Frontal cortex (tissue), 4 donors: ENCODE measurements around the gene ERC2. TPM values are rescaled to one million over a fixed set of nuclear protein-coding genes. Genes with fewer than 3 reads are reported as not detected.

Experiments
- DNase-seq, 2 donors: peaks; one replicate each; pipeline ENCODE4 v3.0.0; 2012; ENCODE audit warnings: low spot score in 2 of 2
- FAIRE-seq: peaks from 2 replicates; lab custom pipeline; 2012; peaks lifted over from hg19 to GRCh38; lab: Jason Lieb, UNC
- total RNA-seq: library from RNA; depleted of rRNA; stranded (reverse); fragments of >200 nt; gene quantifications from one replicate; pipeline ENCODE4 v1.2.3, GENCODE V29; 2014
- donor health status: control.
- donor health status: control.
- donor health status: control.

The ERC2 gene
- total RNA-seq, 1 donor from 2014 or later = 77.9 TPM

DNA sequence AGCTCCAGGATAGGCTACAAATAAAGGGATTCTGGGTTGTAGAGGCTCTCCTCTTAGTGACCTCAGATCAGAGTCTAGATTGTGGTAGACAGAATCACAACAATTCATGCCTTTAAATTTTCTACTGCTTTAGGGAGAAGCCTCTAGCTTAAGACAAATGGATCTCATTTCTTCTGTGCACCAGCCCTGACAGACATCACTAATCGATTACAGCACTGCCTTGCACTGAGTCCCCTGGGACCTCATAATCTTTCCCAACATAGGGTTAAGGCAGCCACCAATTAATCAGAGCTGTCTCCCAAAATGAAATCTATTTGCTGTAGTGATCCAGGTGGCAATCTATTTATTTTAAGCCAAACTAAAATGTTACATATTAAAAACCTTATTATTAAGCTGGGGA is 544.6 kb downstream of the ERC2 start:
- no peak for DNase-seq
- FAIRE-seq = no peak

DNA sequence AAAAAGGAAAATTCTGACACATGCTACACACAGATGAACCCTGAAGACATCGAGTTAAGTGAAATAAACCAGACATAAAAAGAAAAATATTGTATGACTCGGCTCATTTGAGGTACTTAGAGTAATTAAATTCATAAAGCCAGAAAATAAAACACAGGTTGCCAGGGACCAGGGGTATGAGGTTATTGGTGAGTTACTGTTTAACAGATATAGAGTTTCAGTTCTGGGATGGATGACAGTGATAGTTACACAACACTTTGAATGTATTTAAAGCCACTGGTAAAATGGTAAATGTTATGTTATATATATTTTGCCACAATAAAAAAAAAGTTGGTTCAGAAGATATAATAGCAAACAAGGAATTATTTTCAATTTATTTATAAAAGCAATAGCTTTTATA is 545.1 kb downstream of the ERC2 start:
- DNase-seq = no peak
- FAIRE-seq = no peak

DNA sequence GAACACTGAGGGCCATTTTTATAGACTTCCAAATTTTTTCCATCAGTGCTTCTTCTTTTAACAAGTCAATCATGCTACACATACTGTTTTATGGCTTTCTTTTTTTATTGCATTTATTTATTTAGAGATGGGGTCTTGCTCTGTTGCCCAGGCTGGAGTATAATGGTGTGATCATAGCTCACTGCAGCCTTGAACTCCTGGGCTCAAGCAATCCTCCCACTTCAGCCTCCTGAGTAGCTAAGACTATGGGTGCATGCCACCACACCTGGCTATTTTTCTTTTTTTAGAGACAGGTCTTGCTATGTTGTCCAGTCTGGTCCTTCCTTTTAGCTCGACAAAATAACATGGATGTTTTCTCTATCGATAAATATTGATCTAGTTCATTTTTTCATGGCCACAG is 555.4 kb downstream of the ERC2 start:
- no peak for FAIRE-seq
- no peak for DNase-seq

DNA sequence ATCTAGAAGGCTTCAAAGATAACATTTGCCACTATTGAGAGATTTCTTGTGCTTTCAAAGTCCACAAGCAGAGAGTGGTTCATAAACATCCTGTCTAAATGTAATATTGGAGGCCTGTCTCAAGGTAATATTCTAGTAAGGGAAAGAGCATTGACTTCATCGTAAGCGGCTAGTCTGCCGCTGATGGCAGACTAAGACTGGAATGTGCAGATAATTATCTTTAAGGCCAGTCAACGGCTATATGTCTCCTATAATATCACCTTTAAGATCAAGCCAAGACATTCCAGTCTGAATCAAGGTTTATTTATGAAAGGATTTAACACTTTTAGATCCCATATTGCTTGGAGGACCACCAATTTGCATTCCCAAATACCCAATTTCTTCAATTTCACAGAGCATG is 557.0 kb downstream of the ERC2 start:
- DNase-seq (no peak), FAIRE-seq (no peak)

DNA sequence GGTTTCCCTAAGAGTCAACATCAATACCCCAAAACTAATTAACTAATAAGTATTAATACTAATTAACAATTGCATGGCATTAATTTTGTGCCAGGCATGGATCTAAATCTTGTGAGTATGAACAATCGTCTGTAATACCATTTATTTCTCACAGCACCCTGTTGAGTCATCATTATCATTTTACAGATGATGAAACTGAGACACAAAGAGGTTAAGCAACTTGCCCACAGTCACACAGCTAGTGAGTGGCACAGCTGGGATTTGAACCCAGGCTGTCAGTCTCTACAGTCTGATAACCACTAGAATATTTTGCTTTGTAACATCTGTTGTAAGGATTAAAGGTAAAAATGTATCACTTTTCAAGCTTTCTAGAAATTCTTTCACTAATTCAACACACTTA is 557.7 kb downstream of the ERC2 start:
- DNase-seq (no peak), FAIRE-seq (no peak)

DNA sequence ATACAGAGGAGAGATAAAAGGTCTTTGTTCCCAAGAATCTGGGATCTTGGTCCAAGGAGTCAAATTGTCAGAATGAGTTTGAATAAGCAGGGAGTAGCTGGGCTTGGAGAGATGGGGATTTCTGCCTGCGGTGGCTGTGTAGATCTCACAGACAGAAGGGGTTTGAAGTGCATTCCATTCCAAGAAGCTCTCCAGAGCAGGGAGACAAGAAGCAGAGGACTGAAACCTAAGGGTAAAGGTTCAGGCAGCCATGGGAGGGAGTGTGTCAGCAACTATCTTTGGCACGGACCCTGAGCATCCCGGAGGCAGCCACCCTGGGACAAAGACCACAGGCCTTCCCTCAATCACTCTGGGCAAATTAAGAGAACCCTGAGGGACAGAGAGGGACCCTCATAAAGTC is 558.9 kb downstream of the ERC2 start:
- FAIRE-seq = no peak
- no peak for DNase-seq

DNA sequence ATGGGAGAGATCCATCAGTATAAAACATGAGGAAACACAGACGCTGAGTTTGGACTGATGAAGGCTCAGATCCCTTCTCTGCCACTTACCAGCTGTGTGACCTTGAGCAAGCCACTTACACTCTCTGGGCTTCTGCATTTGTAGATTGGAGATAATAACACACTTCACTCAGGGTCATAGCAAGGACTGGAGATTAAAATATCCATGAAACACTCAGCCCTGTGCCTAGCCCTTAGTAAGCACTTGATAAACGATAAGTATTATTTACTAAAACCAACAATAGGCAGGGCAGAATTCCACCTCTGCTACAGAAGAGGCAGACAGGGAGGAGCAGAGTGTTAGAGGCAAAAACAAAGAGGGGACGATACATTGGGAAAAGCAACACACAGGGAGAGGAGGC is 560.7 kb downstream of the ERC2 start:
- no peak for FAIRE-seq

DNA sequence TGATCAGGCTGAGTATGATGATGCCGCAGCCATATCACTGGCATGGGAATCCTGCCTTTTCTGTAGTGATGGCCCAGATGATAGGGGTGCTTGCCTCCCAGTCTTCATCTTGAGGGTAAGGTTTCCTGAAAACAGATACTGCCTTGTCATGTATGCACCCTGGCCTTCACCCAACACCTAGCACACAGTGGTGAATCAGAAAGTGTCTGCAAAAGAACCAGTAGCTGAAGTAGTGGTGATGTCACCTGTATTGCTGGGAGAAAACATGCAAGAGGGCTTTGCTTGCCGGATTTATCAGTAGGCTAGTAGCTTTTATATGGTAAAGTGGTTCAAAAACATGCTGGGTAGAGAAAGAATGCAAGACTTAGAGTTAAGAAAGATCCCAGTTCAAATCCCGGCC is 561.4 kb downstream of the ERC2 start:
- DNase-seq (no peak), FAIRE-seq (no peak)

More for the DNA sequence above, 560.7 kb downstream of the ERC2 start:
- no peak for DNase-seq

DNA sequence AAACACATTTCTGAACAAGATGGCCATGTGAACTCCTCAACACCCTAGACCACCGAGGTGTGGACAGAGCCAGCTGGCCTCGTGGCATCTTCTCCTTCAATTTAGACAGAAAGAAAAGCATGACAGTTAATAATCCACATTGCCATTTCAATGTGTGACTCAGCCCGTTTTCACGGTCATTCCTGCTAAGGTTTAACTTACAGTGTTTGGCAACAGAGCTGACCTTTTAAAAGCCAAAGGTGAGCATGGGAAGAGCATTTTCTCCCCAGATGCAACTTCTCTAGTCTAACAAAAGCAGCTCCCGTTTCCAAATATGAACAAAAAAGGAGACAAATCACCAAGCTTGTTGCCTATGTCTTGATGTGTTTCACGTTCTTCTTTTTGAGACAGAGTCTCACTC is 563.6 kb downstream of the ERC2 start:
- DNase-seq = no peak
- FAIRE-seq = no peak

DNA sequence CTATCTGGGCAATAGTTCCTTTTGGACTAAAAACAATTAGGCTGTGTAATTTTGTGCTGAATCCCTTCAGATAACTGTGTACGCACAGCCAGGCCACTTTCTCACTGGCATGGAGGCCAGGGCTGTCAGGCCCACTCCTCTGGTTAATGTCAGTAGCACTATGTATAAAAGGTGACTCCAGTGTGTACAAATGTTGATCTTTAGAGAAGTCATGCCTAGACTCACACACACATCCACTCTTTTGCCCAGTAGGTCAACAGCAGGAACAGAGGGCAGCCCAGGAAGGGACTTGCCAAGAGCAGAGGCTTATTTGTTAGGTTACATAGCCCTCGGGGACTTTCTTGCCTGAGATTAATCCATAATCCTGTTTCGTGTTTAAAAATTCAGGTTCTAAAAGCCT is 564.6 kb downstream of the ERC2 start:
- no peak for FAIRE-seq
- no peak for DNase-seq

DNA sequence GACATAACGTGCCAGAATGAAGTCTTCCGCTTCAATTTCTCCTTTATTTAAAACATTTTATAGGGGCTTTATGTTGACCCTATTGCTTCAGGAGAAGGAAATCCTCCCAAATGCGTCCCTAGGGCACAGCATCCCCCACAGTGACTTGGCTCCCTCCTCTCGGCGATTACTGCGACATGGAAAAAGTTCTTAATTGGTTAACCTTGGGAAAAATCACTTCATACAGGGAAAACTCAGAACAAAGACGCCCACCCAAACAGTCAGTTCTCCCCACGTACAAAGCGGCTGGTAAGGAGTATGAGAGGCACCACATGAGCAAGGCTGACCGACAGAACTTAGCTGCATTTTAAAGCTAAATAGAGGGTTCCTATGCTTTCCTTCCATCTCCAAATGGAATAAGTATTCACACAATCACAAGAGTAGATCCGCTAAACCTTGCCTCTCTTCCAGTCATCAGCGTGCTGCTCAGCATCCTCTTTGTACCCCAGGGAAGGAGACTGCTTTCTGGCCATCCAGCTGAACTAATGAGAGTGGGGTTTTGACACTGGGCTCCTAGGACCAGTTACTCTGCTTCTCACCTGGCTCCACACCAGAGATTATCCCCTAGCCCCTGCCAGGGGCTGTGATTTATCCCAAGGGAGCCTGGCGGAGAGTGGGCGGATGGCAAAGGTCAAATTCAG is 565.9 kb downstream of the ERC2 start:
- no peak for DNase-seq
- FAIRE-seq = no peak

DNA sequence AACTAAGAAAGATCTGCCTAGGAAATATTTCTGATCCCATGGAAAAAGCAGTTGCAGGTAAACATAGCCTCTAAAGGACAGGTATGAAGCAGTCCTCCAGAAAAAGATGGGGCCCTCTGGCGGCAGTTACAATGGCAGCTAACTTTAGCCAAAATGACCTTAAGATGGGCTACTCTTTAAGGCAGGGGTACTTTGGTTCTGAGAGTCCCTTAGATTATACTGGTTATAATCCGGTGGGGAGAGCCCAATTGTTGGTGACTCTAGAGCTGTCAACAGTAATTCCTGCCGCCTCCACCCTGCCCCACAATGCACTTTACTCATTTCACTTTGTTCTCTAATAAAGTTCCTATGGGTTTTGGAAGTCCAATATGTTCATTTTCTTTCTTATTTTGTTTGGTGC is 568.4 kb downstream of the ERC2 start:
- FAIRE-seq = no peak
- no peak for DNase-seq

DNA sequence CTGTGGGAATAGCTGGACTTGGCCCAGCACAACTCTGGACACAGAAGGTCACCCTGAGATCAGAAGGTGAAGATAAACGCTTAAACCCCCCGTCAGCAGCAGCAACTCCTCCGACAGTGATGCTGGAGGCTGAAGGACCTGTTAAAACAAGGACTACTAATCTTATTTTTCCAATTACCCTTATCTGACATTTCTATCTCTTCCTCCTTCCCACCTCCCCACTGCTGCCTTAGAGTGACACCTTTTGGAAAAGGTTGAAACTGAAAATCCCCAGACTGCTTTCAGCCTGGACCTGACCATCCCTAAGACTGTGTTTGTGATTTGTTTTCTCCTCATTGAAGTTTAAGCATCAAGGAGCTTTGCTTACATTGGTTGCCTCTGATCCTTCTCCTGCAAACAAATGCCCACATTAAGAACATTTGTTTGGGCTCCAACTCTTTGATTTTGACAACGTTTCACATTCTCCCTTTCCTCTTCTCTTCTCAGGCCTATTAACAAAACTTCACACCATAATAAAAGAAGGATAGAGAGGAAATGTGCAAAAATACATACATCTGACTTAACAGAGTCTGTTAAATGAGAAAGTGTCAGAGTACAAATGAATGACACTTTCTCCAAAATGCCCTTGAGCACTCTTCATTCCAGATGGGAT is 570.6 kb downstream of the ERC2 start:
- DNase-seq = no peak

DNA sequence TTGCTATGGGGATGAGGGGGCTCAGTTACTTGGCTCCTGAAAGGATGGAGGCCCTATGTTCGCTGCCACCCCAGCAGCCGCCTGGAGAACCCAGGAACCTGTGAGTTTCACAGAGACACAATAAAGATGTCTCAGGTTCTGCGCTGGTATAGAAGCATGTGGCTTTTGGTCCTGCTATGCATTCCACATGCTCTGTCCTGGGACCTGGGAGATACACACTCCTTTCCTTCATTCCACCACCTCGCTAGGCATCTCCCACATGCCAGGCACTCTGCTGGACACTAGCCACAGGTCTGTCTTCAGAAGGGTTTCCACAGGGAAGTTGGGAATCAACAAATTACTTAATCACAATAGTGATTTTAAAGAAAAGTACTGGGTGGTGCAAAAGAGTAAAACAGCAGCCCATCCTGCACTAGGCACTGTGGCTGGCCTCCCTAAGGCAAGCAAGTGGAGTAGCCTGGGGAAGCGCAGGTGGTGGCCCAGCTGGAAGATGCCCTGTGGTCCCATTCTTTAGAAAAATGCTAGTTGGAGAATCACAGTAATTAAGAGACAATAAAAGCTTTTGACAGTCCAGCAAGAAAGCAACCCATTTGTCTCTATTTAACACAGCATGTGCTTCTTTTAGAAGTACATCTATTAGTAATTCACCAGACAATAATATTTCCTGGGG is 572.2 kb downstream of the ERC2 start:
- DNase-seq (no peak), FAIRE-seq (no peak)

More for the DNA sequence above, 570.6 kb downstream of the ERC2 start:
- no peak for FAIRE-seq

DNA sequence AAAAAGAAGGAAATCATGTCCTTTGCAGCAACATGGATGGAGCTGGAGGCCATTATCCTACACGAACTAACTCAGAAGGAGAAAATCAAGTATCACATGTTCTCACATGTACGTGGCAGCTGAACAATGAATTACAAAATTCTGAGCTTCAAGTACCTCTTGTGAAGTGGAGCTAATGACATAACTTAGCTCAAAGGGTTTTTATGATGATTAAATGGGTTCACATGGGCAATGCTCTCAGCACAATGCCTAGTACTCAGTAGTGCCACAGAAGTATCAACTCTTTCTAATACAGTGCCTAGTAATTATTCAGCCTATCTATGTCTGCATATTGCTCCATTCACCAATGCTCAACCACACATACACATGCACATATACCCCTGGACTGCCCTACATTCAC is 573.7 kb downstream of the ERC2 start:
- no peak for DNase-seq
- FAIRE-seq = no peak

DNA sequence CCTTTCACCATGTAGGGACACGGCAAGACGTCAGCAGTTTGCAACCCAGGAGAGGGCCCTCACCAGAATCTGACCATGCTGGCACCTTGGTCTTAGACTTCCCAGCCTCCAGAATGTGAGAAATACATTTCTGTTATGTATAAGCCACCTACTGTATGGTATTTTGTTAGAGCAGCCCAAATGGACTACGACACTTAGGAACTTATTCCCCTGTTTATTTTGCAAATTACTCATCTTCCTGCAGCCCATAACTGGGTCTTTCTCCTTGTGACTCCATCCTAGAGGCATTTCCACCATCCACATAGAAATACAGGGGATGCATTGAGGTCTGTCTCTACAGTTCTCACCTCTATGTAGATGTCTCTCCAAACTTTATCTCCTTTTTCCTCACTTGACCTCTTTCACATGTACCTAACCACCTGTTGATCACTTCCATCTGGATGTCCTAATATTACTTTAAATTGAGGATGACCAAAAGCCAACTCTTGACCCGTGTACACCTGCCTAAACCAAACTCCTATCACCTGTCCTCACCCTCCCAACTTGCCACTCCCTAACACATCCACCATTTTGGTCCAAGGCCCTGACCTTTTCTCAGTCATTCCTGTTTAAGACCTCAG is 575.1 kb downstream of the ERC2 start:
- FAIRE-seq = no peak
- DNase-seq = no peak

DNA sequence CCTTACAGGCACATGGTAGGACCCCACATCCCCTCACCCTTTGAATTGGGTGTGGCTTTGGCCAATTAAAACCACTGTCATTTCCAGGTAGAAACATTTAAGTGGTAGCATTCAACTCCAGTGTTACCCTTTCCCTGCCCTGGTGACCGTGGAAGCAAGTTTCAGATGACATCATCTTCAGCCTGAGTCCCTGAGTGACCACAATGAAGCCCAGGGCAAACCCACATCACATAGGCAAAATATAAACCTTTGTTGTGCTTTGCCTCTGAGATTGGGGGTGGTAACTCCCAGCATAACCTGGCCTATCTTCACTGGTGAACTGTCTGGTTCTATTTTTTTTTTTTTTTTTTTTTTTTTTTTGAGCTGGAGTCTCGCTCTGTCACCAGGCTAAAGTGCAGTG is 577.2 kb downstream of the ERC2 start:
- DNase-seq (no peak), FAIRE-seq (no peak)

DNA sequence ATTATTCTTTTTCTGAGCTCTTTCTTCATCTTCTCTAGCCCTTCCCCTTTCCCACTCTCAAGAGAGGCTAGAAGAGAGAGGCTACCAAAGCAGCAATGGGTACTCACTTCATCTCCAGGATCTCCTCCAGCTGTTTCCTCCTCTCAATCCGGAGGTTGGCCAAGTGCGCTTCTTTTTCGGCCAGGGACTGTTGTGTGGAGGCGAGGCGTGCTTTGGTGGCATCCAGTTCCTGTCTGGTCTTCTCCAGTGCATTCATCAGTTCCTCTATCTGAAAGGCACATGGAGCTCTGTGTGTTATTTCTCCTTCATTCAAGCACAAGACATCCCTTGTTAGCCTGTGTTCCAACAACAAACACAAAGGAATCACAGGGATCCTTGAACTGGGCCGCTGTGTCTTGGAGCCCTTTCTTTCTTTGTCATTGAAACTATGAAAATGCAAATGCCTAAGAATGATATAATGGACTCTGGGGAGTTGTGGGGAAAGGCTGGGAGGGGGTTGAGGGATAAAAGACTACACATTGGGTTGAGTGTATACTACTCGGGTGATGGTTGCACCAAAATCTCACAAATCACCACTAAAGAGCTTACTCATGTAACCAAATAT is 579.9 kb downstream of the ERC2 start:
- DNase-seq = no peak
- no peak for FAIRE-seq

DNA sequence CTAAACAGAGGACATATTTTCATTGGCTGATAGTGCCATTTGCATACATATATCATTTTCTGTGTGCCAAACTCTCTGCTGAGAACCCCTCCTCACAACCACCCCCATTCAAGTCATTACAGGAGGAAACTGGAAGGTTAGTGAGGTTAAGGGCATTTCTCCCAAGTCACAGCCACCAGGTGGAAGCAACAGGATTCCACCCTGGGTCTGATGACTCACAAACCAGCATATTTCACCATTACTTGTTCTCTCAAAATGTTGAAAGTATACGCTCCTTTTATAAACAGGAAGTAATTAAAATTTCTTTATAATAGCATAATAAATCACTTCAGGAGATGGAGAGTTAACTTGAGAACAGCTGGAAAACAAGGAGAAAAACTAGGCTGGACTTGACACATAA is 582.5 kb downstream of the ERC2 start:
- DNase-seq = no peak

DNA sequence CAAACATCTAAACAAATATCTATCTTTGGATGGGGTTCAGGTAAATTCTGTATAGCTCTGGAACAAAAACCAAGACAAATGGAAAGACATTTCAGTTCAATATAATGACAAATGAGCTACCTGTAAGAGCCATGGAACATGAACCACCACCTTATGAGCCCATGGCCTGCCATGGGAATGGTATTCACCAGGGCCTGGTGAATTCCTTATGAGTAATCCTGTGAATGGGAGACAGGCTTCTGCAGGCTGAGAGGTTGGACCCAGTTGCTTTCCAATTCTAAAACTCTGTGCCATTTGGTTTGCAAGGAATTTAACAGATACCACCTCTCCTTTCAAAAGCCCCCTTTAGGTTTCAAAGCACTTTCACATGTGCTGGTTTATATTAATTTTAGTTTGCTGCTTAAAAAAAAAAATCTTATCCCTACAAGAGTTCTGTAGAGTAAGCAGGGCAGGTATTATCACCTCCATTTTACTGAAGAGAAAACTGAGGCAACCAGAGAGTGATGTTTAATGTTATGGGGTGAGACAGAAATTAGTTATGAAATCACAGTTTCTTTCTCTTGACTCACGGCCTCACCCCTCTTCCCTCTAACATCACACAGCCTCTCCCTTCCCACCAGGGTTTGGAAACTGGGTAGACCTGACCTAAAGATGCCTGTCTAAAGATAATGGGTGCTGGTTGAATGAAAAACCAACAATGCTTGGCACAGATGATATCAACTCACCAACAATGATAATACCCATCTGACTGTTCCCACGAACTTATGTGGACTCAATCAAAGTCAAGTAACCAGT is 583.6 kb downstream of the ERC2 start:
- FAIRE-seq = no peak

More for the DNA sequence above, 582.5 kb downstream of the ERC2 start:
- FAIRE-seq = no peak

More for the DNA sequence above, 583.6 kb downstream of the ERC2 start:
- no peak for DNase-seq
